ENCODE results near the gene RAB19. TPM values are rescaled to one million over a fixed set of nuclear protein-coding genes. Genes with fewer than 3 reads are reported as not detected.

The RAB19 gene
- total RNA-seq, 2 experiments from 2014 or later, result 1.6 to 2.8 TPM

GRCh38 chr7:140400381-140400780 lies 3.5 kb upstream of the RAB19 start:
- Mint-ChIP-seq H3K4me1 (ENCODE audit: low read depth) (peaks cover 49% of the 10 kb centered on the region), H3K36me3 (ENCODE audit: low read depth) (peaks cover 16% of the 10 kb centered on the region), H3K27me3 (no peaks in the 10 kb centered on the region), H3K4me3 (no peak overlapping the region), H3K27ac (no peak overlapping the region), H3K9me3 (no peaks in the 10 kb centered on the region)
- Histone ChIP-seq H3K27me3 (ENCODE audit: control insufficient read depth in 1 of 2, insufficient read depth in 2 of 2, low read length in 2 of 2) (no peaks in the 10 kb centered on the region), H3K36me3 (ENCODE audit: insufficient read depth, low read length) (no peaks in the 10 kb centered on the region), H3K9me3 (ENCODE audit: control insufficient read depth in 1 of 2, insufficient read depth in 1 of 2, low read length in 2 of 2) (no peaks in the 10 kb centered on the region), H3K4me3 (ENCODE audit: low read length) (no peak overlapping the region), H3K27ac (ENCODE audit: low read depth in 1 of 2, low read length in 2 of 2) (no peak overlapping the region), H3K4me1 (ENCODE audit: insufficient read depth, low read length) (peaks cover 38% of the 10 kb centered on the region)
- no peak for DNase-seq
- no peak for TF ChIP-seq CTCF (IDR thresholded peaks at IDR 0.05)
- ChIA-PET POLR2A (no interaction called here), CTCF (no interaction called here)
- no peak for ATAC-seq (ENCODE audit: poor library complexity)
- intact Hi-C loops (cut with DNase I, micrococcal nuclease), result loop anchor here in 1 of 2 experiments (5.0 kb wide), 2 partner anchors 77 to 272 kb away; partner anchors contain the start of genes ADCK2 and MKRN1

- Mint-ChIP-seq H3K27me3 (no peaks in the 10 kb centered on the region), H3K27ac (peak overlapping the region; percentile 97), H3K4me1 (ENCODE audit: low read depth) (peaks cover 37% of the 10 kb centered on the region), H3K36me3 (ENCODE audit: low read depth) (peaks cover 17% of the 10 kb centered on the region), H3K9me3 (no peaks in the 10 kb centered on the region), H3K4me3 (peak overlapping the region; percentile 96)
- no peak for TF ChIP-seq CTCF (IDR thresholded peaks at IDR 0.05)
- DNase-seq (no peak), ATAC-seq (ENCODE audit: poor library complexity) (no peak)
- Histone ChIP-seq H3K4me1 (ENCODE audit: insufficient read depth, low read length) (peaks cover 32% of the 10 kb centered on the region), H3K9me3 (ENCODE audit: control insufficient read depth in 1 of 2, insufficient read depth in 1 of 2, low read length in 2 of 2) (no peaks in the 10 kb centered on the region), H3K36me3 (ENCODE audit: insufficient read depth, low read length) (no peaks in the 10 kb centered on the region), H3K27ac (ENCODE audit: low read depth in 1 of 2, low read length in 2 of 2) (no peak overlapping the region), H3K4me3 (ENCODE audit: low read length) (no peak overlapping the region), H3K27me3 (ENCODE audit: control insufficient read depth in 1 of 2, insufficient read depth in 2 of 2, low read length in 2 of 2) (no peaks in the 10 kb centered on the region)
- ChIA-PET CTCF (interaction anchor here (1.0 kb wide), 1 partner anchor 41 kb away, joined by 5 read pairs; no protein-coding TSS in a partner anchor), POLR2A (interaction anchor here (1.0 to 3.3 kb wide), 2 partner anchors 26 to 76 kb away, joined by 3 to 18 read pairs; no protein-coding TSS in a partner anchor)
- intact Hi-C loops (cut with DNase I, micrococcal nuclease), result loop anchor here in 1 of 2 experiments (5.0 kb wide), 2 partner anchors 75 to 270 kb away; partner anchors contain the start of genes ADCK2 and MKRN1
Observed at GRCh38 chr7:140402178-140402835, 1.6 kb upstream of the RAB19 start.

- Histone ChIP-seq H3K27ac (ENCODE audit: low read depth in 1 of 2, low read length in 2 of 2) (peak overlapping the region; percentile 79 to 80), H3K9me3 (ENCODE audit: control insufficient read depth in 1 of 2, insufficient read depth in 1 of 2, low read length in 2 of 2) (no peaks in the 10 kb centered on the region), H3K36me3 (ENCODE audit: insufficient read depth, low read length) (peaks cover 6% of the 10 kb centered on the region), H3K4me1 (ENCODE audit: insufficient read depth, low read length) (peaks cover 20% of the 10 kb centered on the region), H3K27me3 (ENCODE audit: control insufficient read depth in 1 of 2, insufficient read depth in 2 of 2, low read length in 2 of 2) (no peaks in the 10 kb centered on the region), H3K4me3 (ENCODE audit: low read length) (peak overlapping the region; percentile 86)
- Mint-ChIP-seq H3K36me3 (ENCODE audit: low read depth) (peaks cover 21% of the 10 kb centered on the region), H3K27ac (peak overlapping the region; percentile 97), H3K9me3 (no peaks in the 10 kb centered on the region), H3K4me1 (ENCODE audit: low read depth) (peaks cover 25% of the 10 kb centered on the region), H3K4me3 (peak overlapping the region; percentile 96), H3K27me3 (no peaks in the 10 kb centered on the region)
- DNase-seq (no peak), ATAC-seq (ENCODE audit: poor library complexity) (no peak)
- intact Hi-C loops (cut with DNase I, micrococcal nuclease), result loop anchor here in 1 of 2 experiments (5.0 kb wide), 2 partner anchors 73 to 268 kb away; partner anchors contain the start of genes ADCK2 and MKRN1
- POLR2A ChIA-PET, result interaction anchor here (1.3 to 3.3 kb wide), 4 partner anchors 9 to 228 kb away, joined by 3 to 18 read pairs (median 5); partner anchors contain the start of gene KDM7A
- TF ChIP-seq CTCF (IDR thresholded peaks at IDR 0.05), result no peak
- CTCF ChIA-PET, result no interaction called here
Observed at GRCh38 chr7:140404565-140405065, 757 bp downstream of the RAB19 start.

Data from CD4-positive, alpha-beta T cell (primary cell).